GM12878 (cell line): Measurements from ENCODE around the gene SNRNP200. TPM values are rescaled to one million over a fixed set of nuclear protein-coding genes. Genes with fewer than 3 reads are reported as not detected.
A peak's percentile ranks its signal among the peaks of the same experiment; 100 is the strongest.

Experiments used
- ATAC-seq: fragments of 200-7000 bp; cut with Tn5 transposase; 3 replicates; pipeline ENCODE4 v1.9.1; 2020; ENCODE audit warnings: mild to moderate bottlenecking, moderate library complexity
- BruUV-seq: library from RNA; stranded (reverse); fragments of 400-500 nt; replicated peaks from 2 replicates; lab custom pipeline; 2021; lab: Mats Ljungman, UMichigan
- CTCF ChIA-PET: fragments of 300-600 bp; sonication (Branson Sonifier 250); formaldehyde crosslinking; extraction: SDS; loops from one replicate; lab custom pipeline; 2021; ENCODE audit warnings: inconsistent platforms; lab: Yijun Ruan, JAX
- POLR2A ChIA-PET: fragments of 350-600 bp; formaldehyde crosslinking; extraction: SDS; loops from one replicate; lab custom pipeline; 2021; ENCODE audit warnings: inconsistent platforms; lab: Charles Lee
- RAD21 ChIA-PET: fragments of 300-600 bp; sonication (Branson Sonifier 250); formaldehyde crosslinking; loops from one replicate; lab custom pipeline; 2023; ENCODE audit warnings: antibody characterized with exemption; ENCODE audit not compliant: unreplicated experiment; lab: Charles Lee
- SMC1A ChIA-PET: fragments of 300-600 bp; sonication (Branson Sonifier 250); formaldehyde crosslinking; loops from one replicate; lab custom pipeline; 2023; ENCODE audit not compliant: unreplicated experiment, uncharacterized antibody; lab: Charles Lee
- DNase-seq: peaks from one replicate; pipeline ENCODE4 v3.0.0-alpha.2; 2011; ENCODE audit warnings: low read depth, low spot score
- FAIRE-seq: peaks from 3 replicates; lab custom pipeline; 2011; peaks lifted over from hg19 to GRCh38; lab: Jason Lieb, UNC
- H2AFZ ChIP-seq: 2 replicates; pipeline ENCODE4 v1.6.0; 2011; ENCODE audit warnings: low read depth, low read length, control low read depth; ENCODE audit not compliant: control insufficient read depth
- H3K27ac ChIP-seq: 2 replicates; pipeline ENCODE4 v1.5.1; 2011; ENCODE audit warnings: control low read depth; ENCODE audit not compliant: control insufficient read depth, insufficient read depth
- H3K27me3 ChIP-seq, 2 experiments: replicated peaks in 1 of 2; 2 replicates each; pipeline versions ENCODE4 v1.6.0 to v1.6.1; 2011; ENCODE audit warnings: low read length in 1 of 2; ENCODE audit not compliant: control insufficient read depth in 2 of 2, insufficient read depth in 2 of 2
- H3K36me3 ChIP-seq, 2 experiments: 2 replicates each; pipeline ENCODE4 v1.5.1; 2011; ENCODE audit warnings: low read length in 1 of 2; ENCODE audit not compliant: control insufficient read depth in 2 of 2, insufficient read depth in 2 of 2
- H3K4me1 ChIP-seq: 2 replicates; pipeline ENCODE4 v1.6.1; 2011; ENCODE audit warnings: mild to moderate bottlenecking, low read length, moderate library complexity, mixed read lengths; ENCODE audit not compliant: control insufficient read depth, insufficient read depth
- H3K4me2 ChIP-seq: 2 replicates; pipeline ENCODE4 v1.6.0; 2011; ENCODE audit warnings: control low read depth; ENCODE audit not compliant: control insufficient read depth, insufficient read depth
- H3K4me3 ChIP-seq: fragments of 200-600 bp; sonication (generic); 2 replicates; pipeline ENCODE4 v1.5.1; 2016
- H3K79me2 ChIP-seq: 2 replicates; pipeline ENCODE4 v1.6.0; 2011; ENCODE audit warnings: low read length; ENCODE audit not compliant: control insufficient read depth, insufficient read depth
- H3K9ac ChIP-seq: 2 replicates; pipeline ENCODE4 v1.8.0; 2011; ENCODE audit warnings: low read length, control low read depth, mixed read lengths; ENCODE audit not compliant: control insufficient read depth, insufficient read depth
- H3K9me3 ChIP-seq: replicated peaks from 3 replicates; pipeline ENCODE4 v1.5.1; 2011; ENCODE audit warnings: mild to moderate bottlenecking, low read length; ENCODE audit not compliant: control insufficient read depth, insufficient read depth
- H4K20me1 ChIP-seq: 2 replicates; pipeline ENCODE4 v1.6.0; 2011; ENCODE audit not compliant: control insufficient read depth, insufficient read depth
- CHD1 ChIP-seq: IDR thresholded peaks from 2 replicates; pipeline ENCODE4 v1.6.1; 2012; ENCODE audit warnings: low read depth, low read length, improper control_type of control experiment
- MEF2B ChIP-seq: fragments of 450-650 bp; IDR thresholded peaks from 2 replicates; pipeline ENCODE4 v1.6.1; 2018; ENCODE audit warnings: mild to moderate bottlenecking, moderate library complexity; ENCODE audit not compliant: partially characterized antibody, poor library complexity, severe bottlenecking
- RAD51 ChIP-seq: fragments of 450-650 bp; IDR thresholded peaks from 2 replicates; pipeline ENCODE4 v1.6.1; 2016; ENCODE audit warnings: moderate library complexity, mild to moderate bottlenecking, inconsistent platforms
- TARDBP ChIP-seq: IDR thresholded peaks from 2 replicates; pipeline ENCODE4 v1.6.1; 2016; ENCODE audit warnings: borderline replicate concordance
- ZNF207 ChIP-seq: fragments of 450-650 bp; IDR thresholded peaks from 2 replicates; pipeline ENCODE4 v1.6.1; 2014; ENCODE audit warnings: antibody characterized with exemption, mild to moderate bottlenecking, borderline replicate concordance
- ZNF217 ChIP-seq: fragments of 450-650 bp; IDR thresholded peaks from 2 replicates; pipeline ENCODE4 v1.6.1; 2017; ENCODE audit warnings: antibody characterized with exemption, mild to moderate bottlenecking
- ZNF274 ChIP-seq: IDR thresholded peaks from one replicate; pipeline ENCODE4 v1.8.0; 2011; ENCODE audit not compliant: insufficient read length, insufficient read depth
- WGBS: methylation state at CpG from one replicate; pipeline ENCODE4 v1.1.6; 2016; ENCODE audit warnings: low lambda C conversion rate; ENCODE audit not compliant: insufficient replicate concordance, insufficient coverage; ENCODE audit errors: missing lambda C conversion rate; 5-methylcytosine and 5-hydroxymethylcytosine counted together
- in situ Hi-C: fragments of 300-500 bp; cut with MboI; formaldehyde crosslinking; loops from 9 replicates; pipeline ENCODE4 v1.14.3; 2018; ENCODE audit warnings: mixed read lengths
- intact Hi-C: fragments of 100-400 bp; cut with micrococcal nuclease; formaldehyde crosslinking; loops from one replicate; pipeline ENCODE4 v1.14.2; 2022; ENCODE audit not compliant: unreplicated experiment
- polyA plus RNA-seq, 11 experiments: library from polyadenylated mRNA; depleted of rRNA in 4 of 11; unstranded in 6 of 11; stranded (reverse) in 5 of 11; fragments of >200 nt; fragmentation: Nextera tagmentation in 4 of 11; fragmentation: Illumina TruSeq in 1 of 11; extraction: Ambion mirVana in 4 of 11; extraction: Trizol in 1 of 11; gene quantifications; 1 replicate in 1 of 11; 2 replicates in 10 of 11; pipeline versions ENCODE4 v1.2.1 to v1.2.3, GENCODE V29; 2011 to 2016; ENCODE audit warnings: inconsistent platforms in 2 of 11, missing spikeins in 2 of 11, low read depth in 1 of 11
- total RNA-seq, 4 experiments: library from RNA; depleted of rRNA in 3 of 4; stranded (reverse); fragments of >200 nt in 3 of 4; fragmentation: Illumina TruSeq in 1 of 4; extraction: Trizol in 1 of 4; gene quantifications; 2 replicates each; pipeline versions ENCODE4 v1.2.1 to v1.2.3, GENCODE V29; 2013 to 2021

Gene SNRNP200
- total and polyA plus RNA-seq, 10 of the 15 experiments (the other 5 are each of a cell fraction or from before 2014, with no cell fraction given) = 59.2 to 176 (median 106) TPM

- TF ChIP-seq ZNF217 (no peak), ZNF207 (no peak), MEF2B (no peak), TARDBP (no peak), ZNF274 (no peak)
- TF ChIP-seq, all 136 proteins: peak for 0
These were observed 43.0 kb downstream of the SNRNP200 start (continued) for GRCh38 chr2:96262306-96262705.

DNA sequence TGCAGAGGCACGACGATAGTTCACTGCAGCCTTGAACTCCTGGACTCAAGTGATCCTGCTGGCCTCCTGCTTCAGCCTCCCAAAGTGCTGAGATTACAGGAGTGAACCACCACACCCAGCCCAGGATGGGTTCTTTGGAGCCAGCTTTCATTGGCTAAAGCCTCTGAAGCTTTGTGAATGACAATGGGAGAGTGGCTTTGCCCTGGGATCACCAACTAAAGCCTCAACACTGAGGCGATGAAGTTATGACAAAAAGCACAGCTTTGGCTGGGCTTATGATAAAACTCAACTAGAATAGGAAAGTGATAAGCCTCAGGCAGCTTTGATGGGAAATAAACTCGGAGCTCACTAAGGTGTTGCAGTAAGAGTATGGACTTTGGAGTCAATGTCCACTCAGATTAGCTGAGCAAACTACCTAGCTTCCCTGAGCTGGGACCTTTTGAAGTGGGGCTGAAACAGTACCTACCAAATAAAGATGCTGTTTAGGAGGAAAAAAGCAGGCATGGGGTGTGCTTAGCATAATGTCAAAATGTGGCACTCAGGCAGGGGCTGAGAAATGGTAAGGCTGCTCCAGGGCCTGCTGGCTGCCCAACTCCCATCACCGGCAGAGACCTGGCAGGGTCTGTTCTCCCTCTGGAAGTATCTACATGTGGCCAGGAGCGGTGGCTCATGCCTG lies 43.9 kb downstream of the SNRNP200 start:
- no peak for ATAC-seq
- in situ Hi-C loops = loop anchor here (5.0 to 25.0 kb wide), 2 partner anchors 119 to 249 kb away; no protein-coding TSS in a partner anchor
- no peak overlapping the region for H3K9ac ChIP-seq
- BruUV-seq = no TSS peak
- POLR2A ChIA-PET = interaction anchor here (0.5 to 1.8 kb wide), 8 partner anchors 28 to 87 kb away, joined by 3 to 11 read pairs (median 4); partner anchors contain the start of gene STARD7
- CTCF ChIA-PET = interaction anchor here (0.9 to 7.5 kb wide), 22 partner anchors 11 to 269 kb away, joined by 3 to 90 read pairs (median 5); partner anchors contain the start of genes ANKRD36C, ASTL and NEURL3
- H3K27me3 ChIP-seq = no peaks in the 10 kb centered on the region
- peaks cover 32% of the 10 kb centered on the region for H3K4me1 ChIP-seq
- no peak overlapping the region for H3K4me3 ChIP-seq
- SMC1A ChIA-PET = interaction anchor here (0.7 to 5.5 kb wide), 14 partner anchors 11 to 269 kb away, joined by 3 to 48 read pairs (median 6); partner anchors contain the start of genes ASTL and STARD7
- RAD21 ChIA-PET = interaction anchor here (0.7 to 2.6 kb wide), 12 partner anchors 15 to 735 kb away, joined by 3 to 10 read pairs (median 4); partner anchors contain the start of gene NCAPH
- H4K20me1 ChIP-seq = no peaks in the 10 kb centered on the region
- no peak for TF ChIP-seq CHD1
- TF ChIP-seq RAD51 = no peak
- no peak for TF ChIP-seq MEF2B
- TF ChIP-seq, all 136 proteins: peak for 0
- H3K9me3 ChIP-seq = no peaks in the 10 kb centered on the region
- peaks cover 59% of the 10 kb centered on the region for H3K79me2 ChIP-seq
- no peak overlapping the region for H3K4me2 ChIP-seq
- peaks cover 2 to 16% of the 10 kb centered on the region in 2 experiments; a peak in 1 of 4 replicates for H3K36me3 ChIP-seq
- H2AFZ ChIP-seq = no peak overlapping the region
- FAIRE-seq = no peak
- intact Hi-C loops = loop anchor here (5.0 kb wide), 1 partner anchor 34 kb away; no protein-coding TSS in a partner anchor
- peak overlapping the region; percentile 2; the same call in 1 of the 2 replicates for H3K27ac ChIP-seq
- 94% methylated on average over 6 of the region's 6 CpGs for WGBS
- DNase-seq = no peak
